ENCODE data around the gene TMEM74B.
"Not testable (repeated sequence)": the region's sequence is repeated elsewhere in the genome, so short reads cannot be mapped to it uniquely, and the experiment has no call there.

TMEM74B gene

DNA sequence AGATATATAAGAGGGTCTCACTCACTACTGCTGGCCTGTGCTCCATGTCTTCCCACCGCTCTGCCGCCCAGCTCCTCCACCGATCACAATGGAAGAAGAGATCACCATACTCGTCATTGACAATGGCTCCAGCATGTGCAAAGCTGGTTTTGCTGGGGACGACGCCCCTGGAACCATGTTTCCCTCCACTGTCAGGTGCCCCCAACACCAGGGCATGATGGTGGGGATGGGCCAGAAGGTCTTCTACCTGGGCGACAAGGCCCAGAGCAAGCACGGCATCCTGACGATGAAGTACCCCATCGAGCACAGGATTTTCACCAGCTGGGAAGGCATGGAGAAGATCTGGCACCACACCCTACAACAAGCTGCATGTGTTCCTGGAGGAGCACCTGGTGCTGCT is 24.3 kb downstream of the TMEM74B start:
- no peak for DNase-seq
- ChIA-PET CTCF (no interaction called here), POLR2A (no interaction called here)
- no peaks in the 10 kb centered on the region for H3K27me3 ChIP-seq (replicated peaks in 2 of 5; ENCODE audit: control insufficient read depth in 4 of 5, insufficient read depth in 5 of 5, low read length in 4 of 5)
- no peaks in the 10 kb centered on the region for H3K4me1 ChIP-seq (ENCODE audit: control extremely low read depth in 1 of 4, control insufficient read depth in 4 of 4, insufficient read depth in 4 of 4, low read length in 3 of 4)
- 98% methylated on average over 9 of the region's 10 CpGs for whole genome bisulfite sequencing (ENCODE audit: insufficient coverage)
- H3K4me3 ChIP-seq (ENCODE audit: control insufficient read depth in 1 of 7, extremely low read depth in 1 of 7, insufficient read depth in 4 of 7, low read depth in 2 of 7, low read length in 6 of 7), result no peak overlapping the region
- H3K27ac ChIP-seq (ENCODE audit: insufficient read depth in 1 of 2, low read depth in 1 of 2, low read length in 2 of 2, poor library complexity in 1 of 2, severe bottlenecking in 2 of 2), result no peak overlapping the region
- H3K9me3 ChIP-seq (ENCODE audit: control extremely low read depth in 1 of 5, control insufficient read depth in 4 of 5, insufficient read depth in 2 of 5, low read depth in 1 of 5, low read length in 4 of 5), result peaks cover under 1 to 8% (median 3%) of the 10 kb centered on the region in 5 experiments
- H3K36me3 ChIP-seq (ENCODE audit: control insufficient read depth in 4 of 4, insufficient read depth in 4 of 4, low read length in 3 of 4), result peaks cover 10 to 75% (median 50%) of the 10 kb centered on the region in 4 experiments

DNA sequence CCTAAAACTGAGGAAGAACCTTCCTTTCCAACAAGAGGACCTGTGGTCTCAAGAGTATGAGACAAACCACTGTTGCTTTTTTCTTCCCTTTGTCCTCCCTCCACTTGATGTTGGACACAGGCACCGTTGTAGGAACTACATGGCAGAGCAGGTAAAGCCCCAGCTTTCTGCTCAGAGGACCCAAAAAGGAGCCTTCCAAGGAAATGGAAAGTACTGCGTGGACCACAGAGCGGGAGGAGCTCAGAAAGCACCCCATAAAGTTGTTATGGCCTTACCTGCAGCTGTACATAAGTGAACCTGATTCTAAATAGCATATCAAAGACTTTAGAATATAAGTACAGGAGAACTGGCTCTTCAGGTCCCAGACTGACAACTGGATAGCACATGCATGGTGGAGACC is 29.4 kb downstream of the TMEM74B start:
- Histone ChIP-seq H3K36me3 (ENCODE audit: control insufficient read depth in 4 of 4, insufficient read depth in 4 of 4, low read length in 3 of 4) (peaks cover 14 to 75% (median 48%) of the 10 kb centered on the region in 4 experiments), H3K4me3 (ENCODE audit: control insufficient read depth in 1 of 7, extremely low read depth in 1 of 7, insufficient read depth in 4 of 7, low read depth in 2 of 7, low read length in 6 of 7) (no peak overlapping the region), H3K27me3 (replicated peaks in 2 of 5; ENCODE audit: control insufficient read depth in 4 of 5, insufficient read depth in 5 of 5, low read length in 4 of 5) (no peaks in the 10 kb centered on the region), H3K27ac (ENCODE audit: insufficient read depth in 1 of 2, low read depth in 1 of 2, low read length in 2 of 2, poor library complexity in 1 of 2, severe bottlenecking in 2 of 2) (no peak overlapping the region), H3K9me3 (ENCODE audit: control extremely low read depth in 1 of 5, control insufficient read depth in 4 of 5, insufficient read depth in 2 of 5, low read depth in 1 of 5, low read length in 4 of 5) (peaks cover 6 to 16% (median 9%) of the 10 kb centered on the region in 5 experiments), H3K4me1 (ENCODE audit: control extremely low read depth in 1 of 4, control insufficient read depth in 4 of 4, insufficient read depth in 4 of 4, low read length in 3 of 4) (no peaks in the 10 kb centered on the region)
- ChIA-PET POLR2A (no interaction called here), CTCF (interaction anchor here (2.0 kb wide), 1 partner anchor 10 kb away, joined by 5 read pairs; no protein-coding TSS in a partner anchor)
- DNase-seq, result no peak
- 94% methylated on average over 2 of the region's 3 CpGs for WGBS (ENCODE audit: insufficient coverage)

DNA sequence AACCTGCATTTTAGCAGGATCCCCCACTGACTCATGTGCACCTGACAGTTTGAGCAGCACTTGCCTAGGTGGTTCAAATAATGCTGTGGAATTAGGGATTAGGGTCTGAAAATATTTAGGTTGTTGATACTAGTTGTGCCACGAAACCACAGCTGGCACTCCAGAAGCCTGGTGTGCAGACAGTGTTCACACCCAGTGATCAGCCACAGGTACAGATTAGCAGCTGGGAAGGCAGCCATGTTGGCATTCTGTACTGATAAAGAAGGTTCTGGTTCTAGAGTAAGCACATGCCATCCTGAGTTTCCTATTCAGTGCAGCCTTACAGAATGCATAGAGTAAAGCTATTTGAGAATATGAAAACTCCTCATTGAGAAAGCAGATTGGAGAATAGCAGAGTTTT is 30.1 kb downstream of the TMEM74B start:
- POLR2A ChIA-PET, result no interaction called here
- no peak overlapping the region for H3K27ac ChIP-seq (ENCODE audit: insufficient read depth in 1 of 2, low read depth in 1 of 2, low read length in 2 of 2, poor library complexity in 1 of 2, severe bottlenecking in 2 of 2)
- no peak overlapping the region for H3K4me3 ChIP-seq (ENCODE audit: control insufficient read depth in 1 of 7, extremely low read depth in 1 of 7, insufficient read depth in 4 of 7, low read depth in 2 of 7, low read length in 6 of 7)
- CTCF ChIA-PET, result interaction anchor here (2.0 kb wide), 1 partner anchor 10 kb away, joined by 5 read pairs; no protein-coding TSS in a partner anchor
- WGBS (ENCODE audit: insufficient coverage), result 100% methylated on average over 1 of the region's 1 CpG
- no peak for DNase-seq
- peaks cover 14 to 74% (median 47%) of the 10 kb centered on the region in 4 experiments for H3K36me3 ChIP-seq (ENCODE audit: control insufficient read depth in 4 of 4, insufficient read depth in 4 of 4, low read length in 3 of 4)
- H3K27me3 ChIP-seq (replicated peaks in 2 of 5; ENCODE audit: control insufficient read depth in 4 of 5, insufficient read depth in 5 of 5, low read length in 4 of 5), result no peaks in the 10 kb centered on the region
- peaks cover 6 to 16% (median 9%) of the 10 kb centered on the region in 5 experiments for H3K9me3 ChIP-seq (ENCODE audit: control extremely low read depth in 1 of 5, control insufficient read depth in 4 of 5, insufficient read depth in 2 of 5, low read depth in 1 of 5, low read length in 4 of 5)
- no peaks in the 10 kb centered on the region for H3K4me1 ChIP-seq (ENCODE audit: control extremely low read depth in 1 of 4, control insufficient read depth in 4 of 4, insufficient read depth in 4 of 4, low read length in 3 of 4)

DNA sequence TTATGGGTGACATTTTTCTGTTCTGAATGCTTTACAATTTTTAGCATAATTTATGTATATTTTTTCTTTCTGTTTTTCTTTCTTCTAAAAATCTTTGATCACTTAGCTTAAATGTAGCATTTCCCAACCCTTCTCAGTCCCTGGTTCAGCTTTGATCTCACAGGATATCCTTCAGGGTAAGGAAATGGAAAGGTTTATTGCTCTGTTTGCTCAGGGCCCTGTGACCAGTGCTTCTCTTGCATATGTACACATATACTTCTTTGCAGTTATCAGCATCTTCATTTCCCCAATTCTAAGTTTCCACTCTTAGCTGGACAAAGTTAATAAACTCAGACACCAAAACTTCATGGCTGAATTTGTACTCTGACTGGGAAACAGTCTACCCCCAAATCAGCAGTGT is 30.6 kb downstream of the TMEM74B start:
- Histone ChIP-seq H3K4me3 (ENCODE audit: control insufficient read depth in 1 of 7, extremely low read depth in 1 of 7, insufficient read depth in 4 of 7, low read depth in 2 of 7, low read length in 6 of 7) (no peak overlapping the region), H3K27me3 (replicated peaks in 2 of 5; ENCODE audit: control insufficient read depth in 4 of 5, insufficient read depth in 5 of 5, low read length in 4 of 5) (no peaks in the 10 kb centered on the region), H3K36me3 (ENCODE audit: control insufficient read depth in 4 of 4, insufficient read depth in 4 of 4, low read length in 3 of 4) (peaks cover 14 to 74% (median 46%) of the 10 kb centered on the region in 4 experiments), H3K4me1 (ENCODE audit: control extremely low read depth in 1 of 4, control insufficient read depth in 4 of 4, insufficient read depth in 4 of 4, low read length in 3 of 4) (no peaks in the 10 kb centered on the region), H3K9me3 (ENCODE audit: control extremely low read depth in 1 of 5, control insufficient read depth in 4 of 5, insufficient read depth in 2 of 5, low read depth in 1 of 5, low read length in 4 of 5) (peaks cover 6 to 16% (median 9%) of the 10 kb centered on the region in 5 experiments), H3K27ac (ENCODE audit: insufficient read depth in 1 of 2, low read depth in 1 of 2, low read length in 2 of 2, poor library complexity in 1 of 2, severe bottlenecking in 2 of 2) (no peak overlapping the region)
- no peak for DNase-seq
- ChIA-PET CTCF (interaction anchor here (2.0 kb wide), 1 partner anchor 11 kb away, joined by 5 read pairs; no protein-coding TSS in a partner anchor), POLR2A (no interaction called here)

DNA sequence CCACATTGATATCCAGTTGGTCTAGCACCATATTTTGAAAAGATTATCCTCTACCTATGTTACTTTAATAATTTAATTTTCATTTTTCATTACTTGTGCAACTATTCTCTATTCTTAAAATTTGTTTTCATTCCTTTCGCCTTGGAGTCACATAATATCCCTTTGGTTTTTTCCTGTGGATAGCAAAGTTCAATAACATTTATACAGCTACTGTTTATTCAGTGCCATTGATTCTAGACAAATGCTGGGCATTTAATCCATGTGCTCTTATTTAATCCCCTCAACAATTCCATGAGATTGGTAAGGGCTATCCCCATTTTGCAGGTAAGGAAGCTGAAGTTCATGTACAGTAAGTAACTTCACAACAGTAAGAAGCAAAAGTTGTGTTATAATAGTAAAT is 33.8 kb downstream of the TMEM74B start:
- H3K4me1 ChIP-seq (ENCODE audit: control extremely low read depth in 1 of 4, control insufficient read depth in 4 of 4, insufficient read depth in 4 of 4, low read length in 3 of 4), result no peaks in the 10 kb centered on the region
- CTCF ChIA-PET, result interaction anchor here (0.7 to 1.2 kb wide), 3 partner anchors 10 to 42 kb away, joined by 3 read pairs; no protein-coding TSS in a partner anchor
- 100% methylated on average over 1 of the region's 1 CpG for WGBS (ENCODE audit: insufficient coverage)
- POLR2A ChIA-PET, result no interaction called here
- H3K27ac ChIP-seq (ENCODE audit: insufficient read depth in 1 of 2, low read depth in 1 of 2, low read length in 2 of 2, poor library complexity in 1 of 2, severe bottlenecking in 2 of 2), result no peak overlapping the region
- no peaks in the 10 kb centered on the region for H3K27me3 ChIP-seq (replicated peaks in 2 of 5; ENCODE audit: control insufficient read depth in 4 of 5, insufficient read depth in 5 of 5, low read length in 4 of 5)
- DNase-seq, result no peak
- H3K36me3 ChIP-seq (ENCODE audit: control insufficient read depth in 4 of 4, insufficient read depth in 4 of 4, low read length in 3 of 4), result peaks cover 22 to 86% (median 59%) of the 10 kb centered on the region in 4 experiments
- H3K4me3 ChIP-seq (ENCODE audit: control insufficient read depth in 1 of 7, extremely low read depth in 1 of 7, insufficient read depth in 4 of 7, low read depth in 2 of 7, low read length in 6 of 7), result no peak overlapping the region
- peaks cover 4 to 12% (median 9%) of the 10 kb centered on the region in 5 experiments for H3K9me3 ChIP-seq (ENCODE audit: control extremely low read depth in 1 of 5, control insufficient read depth in 4 of 5, insufficient read depth in 2 of 5, low read depth in 1 of 5, low read length in 4 of 5)

DNA sequence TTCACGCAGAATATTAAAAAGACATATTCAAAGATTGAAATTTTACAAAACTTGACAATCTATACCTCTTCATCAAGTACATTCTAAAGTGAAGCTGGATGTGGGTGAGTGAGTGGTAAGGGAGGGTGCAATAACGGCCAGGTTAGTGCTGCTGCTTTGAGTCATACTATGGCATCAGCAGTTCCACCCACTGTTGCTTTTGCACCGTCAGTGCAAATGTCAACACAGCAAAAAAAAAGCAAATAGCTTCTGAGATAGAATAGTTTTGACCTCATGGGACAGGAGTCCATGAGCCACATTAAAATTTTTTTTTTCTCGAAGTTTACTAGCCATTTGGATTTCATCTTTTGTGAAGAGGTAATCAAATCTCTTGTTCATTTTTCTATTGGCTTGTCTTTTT is 34.6 kb downstream of the TMEM74B start:
- 89% methylated on average over 1 of the region's 4 CpGs for WGBS (ENCODE audit: insufficient coverage)
- Histone ChIP-seq H3K36me3 (ENCODE audit: control insufficient read depth in 4 of 4, insufficient read depth in 4 of 4, low read length in 3 of 4) (peaks cover 17 to 87% (median 57%) of the 10 kb centered on the region in 4 experiments), H3K9me3 (ENCODE audit: control extremely low read depth in 1 of 5, control insufficient read depth in 4 of 5, insufficient read depth in 2 of 5, low read depth in 1 of 5, low read length in 4 of 5) (peaks cover 3 to 7% (median 3%) of the 10 kb centered on the region in 5 experiments), H3K4me1 (ENCODE audit: control extremely low read depth in 1 of 4, control insufficient read depth in 4 of 4, insufficient read depth in 4 of 4, low read length in 3 of 4) (no peaks in the 10 kb centered on the region), H3K4me3 (ENCODE audit: control insufficient read depth in 1 of 7, extremely low read depth in 1 of 7, insufficient read depth in 4 of 7, low read depth in 2 of 7, low read length in 6 of 7) (no peak overlapping the region), H3K27me3 (replicated peaks in 2 of 5; ENCODE audit: control insufficient read depth in 4 of 5, insufficient read depth in 5 of 5, low read length in 4 of 5) (no peaks in the 10 kb centered on the region), H3K27ac (ENCODE audit: insufficient read depth in 1 of 2, low read depth in 1 of 2, low read length in 2 of 2, poor library complexity in 1 of 2, severe bottlenecking in 2 of 2) (no peak overlapping the region)
- ChIA-PET CTCF (interaction anchor here (1.2 kb wide), 1 partner anchor 9 kb away, joined by 3 read pairs; no protein-coding TSS in a partner anchor), POLR2A (no interaction called here)
- no peak for DNase-seq

DNA sequence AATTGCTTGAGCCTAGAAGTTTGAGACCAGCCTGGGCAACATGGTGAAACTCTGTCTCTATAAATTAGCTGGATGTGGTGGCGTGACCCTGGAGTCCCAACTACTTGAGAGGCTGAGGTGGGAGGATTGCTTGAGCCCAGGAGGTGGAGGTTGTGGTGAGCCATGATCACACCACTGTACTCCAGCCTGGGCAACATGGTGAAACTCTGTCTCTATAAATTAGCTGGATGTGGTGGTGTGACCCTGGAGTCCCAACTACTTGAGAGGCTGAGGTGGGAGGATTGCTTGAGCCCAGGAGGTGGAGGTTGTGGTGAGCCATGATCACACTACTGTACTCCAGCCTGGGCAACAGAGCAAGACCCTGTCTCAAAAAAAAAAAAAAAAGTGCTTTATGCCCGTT is 35.0 kb downstream of the TMEM74B start:
- H3K27ac ChIP-seq (ENCODE audit: insufficient read depth in 1 of 2, low read depth in 1 of 2, low read length in 2 of 2, poor library complexity in 1 of 2, severe bottlenecking in 2 of 2); CTCF ChIA-PET; H3K4me3 ChIP-seq (ENCODE audit: control insufficient read depth in 1 of 7, extremely low read depth in 1 of 7, insufficient read depth in 4 of 7, low read depth in 2 of 7, low read length in 6 of 7); DNase-seq; H3K4me1 ChIP-seq (ENCODE audit: control extremely low read depth in 1 of 4, control insufficient read depth in 4 of 4, insufficient read depth in 4 of 4, low read length in 3 of 4); H3K27me3 ChIP-seq (replicated peaks in 2 of 5; ENCODE audit: control insufficient read depth in 4 of 5, insufficient read depth in 5 of 5, low read length in 4 of 5); POLR2A ChIA-PET; H3K9me3 ChIP-seq (ENCODE audit: control extremely low read depth in 1 of 5, control insufficient read depth in 4 of 5, insufficient read depth in 2 of 5, low read depth in 1 of 5, low read length in 4 of 5): not testable (repeated sequence)
- no CpG with 5 or more reads among the region's 2 CpGs for WGBS (ENCODE audit: insufficient coverage)
- H3K36me3 ChIP-seq (ENCODE audit: control insufficient read depth in 4 of 4, insufficient read depth in 4 of 4, low read length in 3 of 4), result peaks cover 18 to 85% (median 54%) of the 10 kb centered on the region in 4 experiments
